Mesenteric fat pad (tissue), 1 donor: ENCODE measurements around the gene PTPRQ. TPM values are rescaled to one million over a fixed set of nuclear protein-coding genes. Genes with fewer than 3 reads are reported as not detected.
"Not testable (repeated sequence)": the region's sequence is repeated elsewhere in the genome, so short reads cannot be mapped to it uniquely, and the experiment has no call there.

Experiments
- DNase-seq: peaks from one replicate; pipeline ENCODE4 v3.0.0-alpha.2; 2020; ENCODE audit warnings: low spot score
- long read RNA-seq: library from polyadenylated mRNA; unstranded; transcript quantifications from one replicate; pipeline ENCODE4 v2.0.0, GENCODE V29; 2020
- total RNA-seq: library from RNA; stranded (reverse); fragmentation: NEBNext Ultra II Directional; extraction: Animal tissue kit (Norgen Biotek cat#: 25700); gene quantifications from one replicate; pipeline ENCODE4 v1.2.1, GENCODE V29; 2021
- donor health status: DM: yes; HTN: yes; CAD: no.

The PTPRQ gene
- total RNA-seq = 1.8 TPM
- long read RNA-seq = 0 reads

GRCh38 chr12:80443974-80444666 is at the start of gene PTPRQ:
Gene PTPRQ (plus strand): TSS chr12:80444235. CDS start chr12:80444346, 111 bp downstream.
- no peak for DNase-seq

GRCh38 chr12:80400571-80400991 is 43.5 kb upstream of the PTPRQ start:
- no peak for DNase-seq

- DNase-seq = no peak
Observed at GRCh38 chr12:80401191-80401590, 42.8 kb upstream of the PTPRQ start.

GRCh38 chr12:80404629-80405028 is 39.4 kb upstream of the PTPRQ start:
- DNase-seq = no peak

- no peak for DNase-seq
Observed at GRCh38 chr12:80406253-80406652, 37.8 kb upstream of the PTPRQ start.

- no peak for DNase-seq
Observed at GRCh38 chr12:80411787-80412186, 32.2 kb upstream of the PTPRQ start.

GRCh38 chr12:80412343-80412953 is 31.6 kb upstream of the PTPRQ start:
- DNase-seq = no peak

- DNase-seq = no peak
Observed at GRCh38 chr12:80413462-80413861, 30.6 kb upstream of the PTPRQ start.

- DNase-seq = no peak
Observed at GRCh38 chr12:80415466-80415865, 28.6 kb upstream of the PTPRQ start.

- no peak for DNase-seq
Observed at GRCh38 chr12:80419644-80420043, 24.4 kb upstream of the PTPRQ start.

- no peak for DNase-seq
Observed at GRCh38 chr12:80420075-80420474, 24.0 kb upstream of the PTPRQ start.

GRCh38 chr12:80422550-80422949 is 21.5 kb upstream of the PTPRQ start:
- no peak for DNase-seq

GRCh38 chr12:80432061-80432460 is 12.0 kb upstream of the PTPRQ start:
- DNase-seq = no peak

- DNase-seq = no peak
Observed at GRCh38 chr12:80441921-80442320, 2.1 kb upstream of the PTPRQ start.

- no peak for DNase-seq
Observed at GRCh38 chr12:80442426-80443222, 1.4 kb upstream of the PTPRQ start.

- no peak for DNase-seq
Observed at GRCh38 chr12:80445083-80445793, 1.2 kb downstream of the PTPRQ start.

GRCh38 chr12:80456513-80456912 is 12.5 kb downstream of the PTPRQ start:
- DNase-seq = no peak

- no peak for DNase-seq
Observed at GRCh38 chr12:80460972-80461371, 16.9 kb downstream of the PTPRQ start.

- not testable (repeated sequence) for DNase-seq
Observed at GRCh38 chr12:80461851-80462250, 17.8 kb downstream of the PTPRQ start.

- no peak for DNase-seq
Observed at GRCh38 chr12:80469681-80470080, 25.6 kb downstream of the PTPRQ start.

- no peak for DNase-seq
Observed at GRCh38 chr12:80470403-80470802, 26.4 kb downstream of the PTPRQ start.

- no peak for DNase-seq
Observed at GRCh38 chr12:80472236-80472635, 28.2 kb downstream of the PTPRQ start.
